Calu3 (cell line): ENCODE data around the gene ARIH1. TPM values are rescaled to one million over a fixed set of nuclear protein-coding genes. Genes with fewer than 3 reads are reported as not detected.
A peak's percentile ranks its signal among the peaks of the same experiment; 100 is the strongest.
"Not testable (repeated sequence)": the region's sequence is repeated elsewhere in the genome, so short reads cannot be mapped to it uniquely, and the experiment has no call there.

Experiments
- Bru-seq: library from RNA; stranded (reverse); fragments of 400-500 nt; gene quantifications from one replicate; lab custom pipeline; 2021; lab: Mats Ljungman, UMichigan
- BruChase-seq, 2 experiments: library from RNA; stranded (reverse); fragments of 400-500 nt; gene quantifications; one replicate each; lab custom pipeline; 2021; lab: Mats Ljungman, UMichigan
- BruUV-seq: library from RNA; stranded (reverse); fragments of 400-500 nt; replicated peaks from 2 replicates; lab custom pipeline; 2021; lab: Mats Ljungman, UMichigan
- CTCF ChIA-PET: fragments of 300-600 bp; sonication (Branson Sonifier 250); formaldehyde crosslinking; loops from one replicate; lab custom pipeline; 2022; ENCODE audit warnings: antibody characterized with exemption; lab: Charles Lee
- DNase-seq: peaks from one replicate; pipeline ENCODE4 v3.0.0; 2022
- H3K27ac Mint-ChIP-seq: one replicate; pipeline ENCODE4 v1.8.0; 2022; ENCODE audit warnings: mixed read lengths; ENCODE audit not compliant: unreplicated experiment
- H3K27me3 Mint-ChIP-seq: one replicate; pipeline ENCODE4 v1.8.0; 2022; ENCODE audit warnings: mixed read lengths; ENCODE audit not compliant: unreplicated experiment
- H3K36me3 Mint-ChIP-seq: one replicate; pipeline ENCODE4 v1.8.0; 2022; ENCODE audit warnings: mild to moderate bottlenecking, moderate library complexity, mixed read lengths; ENCODE audit not compliant: insufficient read depth, unreplicated experiment
- H3K4me1 Mint-ChIP-seq: one replicate; pipeline ENCODE4 v1.8.0; 2022; ENCODE audit warnings: mild to moderate bottlenecking, low read depth, mixed read lengths; ENCODE audit not compliant: unreplicated experiment
- H3K4me3 Mint-ChIP-seq: one replicate; pipeline ENCODE4 v1.8.0; 2022; ENCODE audit warnings: mild to moderate bottlenecking, low read depth, moderate library complexity, mixed read lengths; ENCODE audit not compliant: unreplicated experiment
- H3K9me3 Mint-ChIP-seq: one replicate; pipeline ENCODE4 v1.8.0; 2022; ENCODE audit warnings: low read depth, mixed read lengths; ENCODE audit not compliant: unreplicated experiment
- intact Hi-C: fragments of 100-400 bp; cut with micrococcal nuclease; formaldehyde crosslinking; loops from one replicate; pipeline ENCODE4 v1.10.0; 2022; ENCODE audit not compliant: unreplicated experiment
- long read RNA-seq: library from polyadenylated mRNA; stranded (forward); transcript quantifications from one replicate; pipeline ENCODE4 v2.0.0, GENCODE V29; 2022
- total RNA-seq: library from RNA; stranded (reverse); gene quantifications from 2 replicates; pipeline ENCODE4 v1.2.3, GENCODE V29; 2022
- TF ChIP-seq, protein P1 (sequence below): fragments of 200-600 bp; IDR thresholded peaks from one replicate; pipeline ENCODE4 v1.8.0; 2022; ENCODE audit warnings: antibody characterized with exemption; ENCODE audit not compliant: unreplicated experiment

ARIH1 gene, protein sequence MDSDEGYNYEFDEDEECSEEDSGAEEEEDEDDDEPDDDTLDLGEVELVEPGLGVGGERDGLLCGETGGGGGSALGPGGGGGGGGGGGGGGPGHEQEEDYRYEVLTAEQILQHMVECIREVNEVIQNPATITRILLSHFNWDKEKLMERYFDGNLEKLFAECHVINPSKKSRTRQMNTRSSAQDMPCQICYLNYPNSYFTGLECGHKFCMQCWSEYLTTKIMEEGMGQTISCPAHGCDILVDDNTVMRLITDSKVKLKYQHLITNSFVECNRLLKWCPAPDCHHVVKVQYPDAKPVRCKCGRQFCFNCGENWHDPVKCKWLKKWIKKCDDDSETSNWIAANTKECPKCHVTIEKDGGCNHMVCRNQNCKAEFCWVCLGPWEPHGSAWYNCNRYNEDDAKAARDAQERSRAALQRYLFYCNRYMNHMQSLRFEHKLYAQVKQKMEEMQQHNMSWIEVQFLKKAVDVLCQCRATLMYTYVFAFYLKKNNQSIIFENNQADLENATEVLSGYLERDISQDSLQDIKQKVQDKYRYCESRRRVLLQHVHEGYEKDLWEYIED
- total RNA-seq, result 179 and 181 TPM in 2 replicates
- Bru-seq, nascent RNA, result percentile 96 among the genes with signal in this experiment
- BruChase-seq, experiment 1, labeled RNA remaining after a 6-hour chase, result percentile 90 among the genes with signal in this experiment
- BruChase-seq, experiment 2, labeled RNA remaining after a 2-hour chase, result percentile 91 among the genes with signal in this experiment
- long read RNA-seq, full-length matches to known transcripts, result 14 of 36 reads
- long read RNA-seq, partial matches to known transcripts, result 3 of 36 reads
- long read RNA-seq, other reads (novel, unspliced or antisense), result 19 of 36 reads

DNA sequence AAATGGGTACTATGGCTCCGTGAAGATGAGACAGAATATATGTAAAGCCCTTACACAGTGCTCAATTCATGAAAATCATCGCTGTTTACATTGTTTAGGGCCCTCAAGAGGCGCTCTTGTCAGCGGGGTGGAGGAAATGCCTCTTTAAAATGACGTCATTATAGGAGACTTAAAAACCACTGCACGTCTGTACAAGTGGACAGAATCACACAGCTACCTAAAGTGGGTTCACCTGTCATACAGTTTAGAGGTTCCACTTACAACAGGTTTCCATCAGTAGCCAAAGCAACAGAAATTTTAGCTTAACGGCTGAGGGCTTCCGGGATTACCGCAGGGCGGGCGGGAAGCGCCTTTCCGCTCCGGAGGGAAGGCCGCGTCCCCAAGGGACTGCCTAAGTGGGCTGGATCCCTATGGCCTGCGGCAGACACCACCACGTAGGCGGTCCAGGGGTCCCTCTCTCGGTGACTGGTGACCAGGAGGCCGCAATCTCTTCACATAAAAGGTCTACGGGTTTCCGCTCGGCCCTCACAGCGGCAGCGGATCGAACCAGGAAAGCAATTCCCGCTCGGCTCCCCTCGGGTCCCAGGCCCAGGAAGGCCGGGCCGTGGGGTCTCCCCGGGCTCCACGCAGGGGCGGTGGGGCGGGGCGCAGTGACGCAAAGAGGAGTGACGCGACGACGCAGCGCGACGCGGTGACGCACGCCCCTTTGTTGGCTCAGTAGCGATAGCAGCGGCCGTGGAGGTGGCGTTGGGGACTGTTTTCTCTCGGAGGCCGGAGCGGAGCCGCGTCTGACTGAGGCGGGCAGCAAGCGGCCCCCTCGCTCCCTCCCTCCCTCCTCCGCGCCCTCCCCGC is at the start of gene ARIH1:
ARIH1 (plus strand) TSS at position 717 of the 852 bp plus-strand sequence. CDS start 310 bp downstream, outside the sequence.
- H3K27ac Mint-ChIP-seq, result peak within 1 kb of the TSS; percentile 98
- H3K9me3 Mint-ChIP-seq, result no peaks in the 10 kb centered on the region
- CTCF ChIA-PET, result interaction anchor here (0.8 to 1.3 kb wide), 2 partner anchors 12 to 197 kb away, joined by 3 to 6 read pairs; no protein-coding TSS in a partner anchor
- peaks cover 54% of the 10 kb centered on the region for H3K36me3 Mint-ChIP-seq
- H3K4me3 Mint-ChIP-seq, result peak within 1 kb of the TSS; percentile 90
- BruUV-seq, result TSS peak; percentile 87
- H3K4me1 Mint-ChIP-seq, result peaks cover 9% of the 10 kb centered on the region
- DNase-seq, result peak; percentile 99
- H3K27me3 Mint-ChIP-seq, result no peaks in the 10 kb centered on the region
- intact Hi-C loops, result no loop called here
- TF ChIP-seq, protein P1, sequence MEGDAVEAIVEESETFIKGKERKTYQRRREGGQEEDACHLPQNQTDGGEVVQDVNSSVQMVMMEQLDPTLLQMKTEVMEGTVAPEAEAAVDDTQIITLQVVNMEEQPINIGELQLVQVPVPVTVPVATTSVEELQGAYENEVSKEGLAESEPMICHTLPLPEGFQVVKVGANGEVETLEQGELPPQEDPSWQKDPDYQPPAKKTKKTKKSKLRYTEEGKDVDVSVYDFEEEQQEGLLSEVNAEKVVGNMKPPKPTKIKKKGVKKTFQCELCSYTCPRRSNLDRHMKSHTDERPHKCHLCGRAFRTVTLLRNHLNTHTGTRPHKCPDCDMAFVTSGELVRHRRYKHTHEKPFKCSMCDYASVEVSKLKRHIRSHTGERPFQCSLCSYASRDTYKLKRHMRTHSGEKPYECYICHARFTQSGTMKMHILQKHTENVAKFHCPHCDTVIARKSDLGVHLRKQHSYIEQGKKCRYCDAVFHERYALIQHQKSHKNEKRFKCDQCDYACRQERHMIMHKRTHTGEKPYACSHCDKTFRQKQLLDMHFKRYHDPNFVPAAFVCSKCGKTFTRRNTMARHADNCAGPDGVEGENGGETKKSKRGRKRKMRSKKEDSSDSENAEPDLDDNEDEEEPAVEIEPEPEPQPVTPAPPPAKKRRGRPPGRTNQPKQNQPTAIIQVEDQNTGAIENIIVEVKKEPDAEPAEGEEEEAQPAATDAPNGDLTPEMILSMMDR, result no peak

DNA sequence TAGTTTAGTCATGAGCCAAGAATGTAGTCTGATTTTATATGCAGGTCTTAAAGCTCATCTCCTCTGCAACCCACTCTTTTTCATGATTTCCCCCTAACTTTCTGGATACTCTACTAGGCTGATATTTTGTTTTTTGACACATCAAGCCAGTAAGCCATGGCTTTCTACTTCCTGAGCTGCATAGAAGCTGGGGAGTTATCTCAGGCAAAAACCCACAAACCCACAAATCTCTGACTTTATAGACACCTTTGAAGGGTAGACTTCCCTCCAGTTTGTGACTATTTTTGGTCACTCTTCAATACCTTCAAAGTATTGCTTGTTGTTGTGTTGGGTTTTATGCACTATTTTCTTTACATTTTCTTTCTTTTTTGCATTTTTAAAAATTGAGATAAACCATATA is 47.4 kb upstream of the ARIH1 start:
- Mint-ChIP-seq H3K27ac (no peak overlapping the region), H3K27me3 (peaks cover 77% of the 10 kb centered on the region), H3K4me1 (no peaks in the 10 kb centered on the region), H3K36me3 (no peaks in the 10 kb centered on the region), H3K4me3 (no peak overlapping the region), H3K9me3 (peaks cover 11% of the 10 kb centered on the region)
- no peak for DNase-seq
- BruUV-seq, result no TSS peak
- intact Hi-C loops, result no loop called here
- CTCF ChIA-PET, result interaction anchor here (0.6 kb wide), 1 partner anchor 1883 kb away, joined by 9 read pairs; no protein-coding TSS in a partner anchor
- TF ChIP-seq, protein P1, result no peak

DNA sequence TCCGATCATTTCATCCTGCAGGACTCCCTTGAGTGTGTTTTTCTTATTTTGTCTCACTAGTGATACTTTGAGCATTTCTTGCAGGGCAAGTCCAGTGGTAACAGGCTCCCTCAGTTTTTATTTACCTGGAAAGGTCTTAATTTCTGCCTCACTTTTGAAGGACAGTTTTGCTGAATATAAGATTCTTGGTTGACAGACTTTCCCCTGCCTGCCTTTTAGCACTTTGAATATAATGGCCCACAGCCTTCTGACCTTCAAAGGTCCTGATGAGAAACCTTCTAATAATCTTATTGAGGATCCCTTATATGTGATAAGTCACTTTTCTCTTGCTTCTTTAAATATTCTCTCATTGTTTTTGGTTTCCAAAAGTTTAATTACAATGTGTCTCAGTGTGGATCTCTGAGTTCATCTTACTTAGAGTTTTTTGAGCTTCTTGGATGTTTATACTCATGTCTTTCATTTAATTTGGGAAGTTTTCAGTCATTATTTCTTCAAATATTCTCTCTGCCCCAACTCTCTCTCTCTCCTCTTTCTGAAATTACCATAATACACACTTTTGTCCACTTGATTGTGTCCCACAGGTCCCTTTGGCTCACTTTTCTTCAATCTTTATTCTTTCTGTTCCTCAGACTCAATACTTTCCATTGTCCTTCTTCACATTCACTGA is 36.3 kb upstream of the ARIH1 start:
- H3K27me3 Mint-ChIP-seq, result peaks cover 40% of the 10 kb centered on the region
- CTCF ChIA-PET, result interaction anchor here (0.7 kb wide), 1 partner anchor 237 kb away, joined by 4 read pairs; no protein-coding TSS in a partner anchor
- H3K4me3 Mint-ChIP-seq, result no peak overlapping the region
- H3K4me1 Mint-ChIP-seq, result no peaks in the 10 kb centered on the region
- peaks cover 10% of the 10 kb centered on the region for H3K9me3 Mint-ChIP-seq
- H3K36me3 Mint-ChIP-seq, result no peaks in the 10 kb centered on the region
- DNase-seq, result no peak
- intact Hi-C loops, result no loop called here
- TF ChIP-seq, protein P1, result no peak
- no peak overlapping the region for H3K27ac Mint-ChIP-seq
- no TSS peak for BruUV-seq

DNA sequence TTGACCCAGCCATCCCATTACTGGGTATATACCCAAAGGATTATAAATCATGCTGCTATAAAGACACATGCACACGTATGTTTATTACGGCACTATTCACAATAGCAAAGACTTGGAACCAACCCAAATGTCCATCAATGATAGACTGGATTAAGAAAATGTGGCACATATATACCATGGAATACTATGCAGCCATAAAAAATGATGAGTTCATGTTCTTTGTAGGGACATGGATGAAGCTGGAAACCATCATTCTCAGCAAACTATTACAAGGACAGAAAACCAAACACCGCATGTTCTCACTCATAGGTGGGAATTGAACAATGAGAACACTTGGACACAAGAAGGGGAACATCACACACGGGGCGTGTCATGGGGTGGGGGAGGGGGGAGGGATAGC is 31.3 kb upstream of the ARIH1 start:
- H3K27me3 Mint-ChIP-seq, H3K9me3 Mint-ChIP-seq, H3K36me3 Mint-ChIP-seq, BruUV-seq, CTCF ChIA-PET, H3K4me1 Mint-ChIP-seq, DNase-seq, intact Hi-C loops, H3K4me3 Mint-ChIP-seq, H3K27ac Mint-ChIP-seq: not testable (repeated sequence)
